HG03196 (cell line): ENCODE data around the gene FCSK.

ENCODE experiments used
- ATAC-seq: cut with Tn5 transposase; IDR thresholded peaks from one replicate; pipeline ENCODE4 v1.9.1; 2021; ENCODE audit not compliant: unreplicated experiment

Gene FCSK

GRCh38 chr16:70476272-70477020 is 22.1 kb downstream of the FCSK start:
- ATAC-seq, result peak; percentile 81

GRCh38 chr16:70478169-70478568 is 23.8 kb downstream of the FCSK start:
- ATAC-seq, result no peak

GRCh38 chr16:70478912-70479341 is 24.5 kb downstream of the FCSK start:
- no peak for ATAC-seq

- ATAC-seq, result no peak
These were observed 26.0 kb downstream of the FCSK start for GRCh38 chr16:70480127-70481105.

GRCh38 chr16:70481929-70482536 is 27.6 kb downstream of the FCSK start:
- ATAC-seq, result no peak

- ATAC-seq, result no peak
These were observed 28.2 kb downstream of the FCSK start for GRCh38 chr16:70482624-70483023.

- no peak for ATAC-seq
These were observed 29.0 kb downstream of the FCSK start for GRCh38 chr16:70483426-70483825.

- no peak for ATAC-seq
These were observed 30.5 kb downstream of the FCSK start for GRCh38 chr16:70484867-70485266.

- no peak for ATAC-seq
These were observed 35.9 kb downstream of the FCSK start for GRCh38 chr16:70490261-70490660.

- no peak for ATAC-seq
These were observed 39.4 kb downstream of the FCSK start for GRCh38 chr16:70493802-70494201.

- ATAC-seq, result no peak
These were observed 39.9 kb downstream of the FCSK start for GRCh38 chr16:70494202-70494770.

GRCh38 chr16:70494777-70495176 is 40.4 kb downstream of the FCSK start:
- ATAC-seq, result no peak

- ATAC-seq, result no peak
These were observed 41.2 kb downstream of the FCSK start for GRCh38 chr16:70495425-70496182.

- ATAC-seq, result no peak
These were observed 42.1 kb downstream of the FCSK start for GRCh38 chr16:70496513-70496912.

- no peak for ATAC-seq
These were observed 54.4 kb downstream of the FCSK start for GRCh38 chr16:70508752-70509151.

- no peak for ATAC-seq
These were observed 55.8 kb downstream of the FCSK start for GRCh38 chr16:70510216-70510615.

GRCh38 chr16:70511833-70512232 is 57.4 kb downstream of the FCSK start:
- no peak for ATAC-seq

- no peak for ATAC-seq
These were observed 58.1 kb downstream of the FCSK start for GRCh38 chr16:70512456-70512855.

GRCh38 chr16:70520612-70521297 is 66.4 kb downstream of the FCSK start:
- no peak for ATAC-seq
